ENCODE results near the gene ILKAP. TPM values are rescaled to one million over a fixed set of nuclear protein-coding genes. Genes with fewer than 3 reads are reported as not detected.
A peak's percentile ranks its signal among the peaks of the same experiment; 100 is the strongest.

Gene ILKAP
- total RNA-seq, 2 experiments from 2014 or later, result 56.3 to 59.1 TPM

DNA sequence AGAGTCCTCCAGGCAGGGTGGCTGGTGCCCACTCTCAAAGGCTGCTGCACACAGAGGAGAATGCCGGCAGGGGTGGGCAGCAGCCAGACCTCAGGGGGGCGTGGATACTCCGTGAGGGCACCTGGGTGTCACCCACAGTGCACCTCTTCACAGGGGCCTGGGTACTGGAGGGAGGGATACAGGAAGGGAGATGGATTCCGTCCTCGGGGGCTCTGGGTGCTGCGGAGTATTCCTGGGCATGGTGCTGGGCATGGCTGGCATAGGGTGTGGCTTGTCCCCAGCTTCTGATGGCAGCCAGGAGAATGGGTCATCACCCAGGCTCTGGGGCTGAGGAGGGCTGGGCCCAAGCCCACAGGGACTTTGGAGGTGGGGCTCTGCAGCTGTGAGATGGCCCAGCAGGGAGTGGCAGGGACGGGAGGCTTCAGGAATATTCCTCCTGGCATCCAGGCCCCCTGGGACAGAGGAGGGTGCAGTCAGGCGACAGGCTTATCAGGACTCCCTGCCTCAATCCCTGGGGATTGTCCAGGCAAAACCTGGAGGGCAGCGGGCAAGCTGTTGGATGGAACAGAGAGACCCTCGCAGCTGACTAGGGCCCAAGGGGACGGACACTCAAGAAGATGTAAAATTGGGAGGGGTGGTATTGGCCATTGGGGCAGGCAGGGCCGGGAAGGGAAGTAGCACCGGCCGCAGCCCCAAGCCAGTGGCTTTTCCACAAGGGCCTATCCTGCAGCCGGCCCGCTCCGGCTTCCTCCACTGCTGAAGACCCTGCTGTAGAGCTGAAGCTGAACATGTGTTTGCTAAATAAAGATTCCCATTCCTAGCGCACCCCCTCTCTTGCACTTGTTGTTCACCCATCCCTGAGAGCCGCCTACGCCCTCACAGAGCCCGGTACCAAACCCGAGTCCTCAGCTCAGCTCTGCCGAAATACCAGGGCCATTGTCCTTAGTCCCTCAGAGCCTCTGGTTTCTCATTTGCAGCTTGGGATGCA is 70.7 kb downstream of the ILKAP start:
- H3K9me3 Mint-ChIP-seq, result no peaks in the 10 kb centered on the region
- DNase-seq (no peak), ATAC-seq (ENCODE audit: low read depth) (no peak)
- H3K4me3 Mint-ChIP-seq, result no peak overlapping the region
- H3K4me1 Mint-ChIP-seq, result no peaks in the 10 kb centered on the region
- POLR2A ChIA-PET, result interaction anchor here (0.6 kb wide), 1 partner anchor 70 kb away, joined by 4 read pairs; no protein-coding TSS in a partner anchor
- H3K36me3 Mint-ChIP-seq, result no peaks in the 10 kb centered on the region
- peaks cover 3% of the 10 kb centered on the region for H3K27me3 Mint-ChIP-seq
- no peak overlapping the region for H3K27ac Mint-ChIP-seq

DNA sequence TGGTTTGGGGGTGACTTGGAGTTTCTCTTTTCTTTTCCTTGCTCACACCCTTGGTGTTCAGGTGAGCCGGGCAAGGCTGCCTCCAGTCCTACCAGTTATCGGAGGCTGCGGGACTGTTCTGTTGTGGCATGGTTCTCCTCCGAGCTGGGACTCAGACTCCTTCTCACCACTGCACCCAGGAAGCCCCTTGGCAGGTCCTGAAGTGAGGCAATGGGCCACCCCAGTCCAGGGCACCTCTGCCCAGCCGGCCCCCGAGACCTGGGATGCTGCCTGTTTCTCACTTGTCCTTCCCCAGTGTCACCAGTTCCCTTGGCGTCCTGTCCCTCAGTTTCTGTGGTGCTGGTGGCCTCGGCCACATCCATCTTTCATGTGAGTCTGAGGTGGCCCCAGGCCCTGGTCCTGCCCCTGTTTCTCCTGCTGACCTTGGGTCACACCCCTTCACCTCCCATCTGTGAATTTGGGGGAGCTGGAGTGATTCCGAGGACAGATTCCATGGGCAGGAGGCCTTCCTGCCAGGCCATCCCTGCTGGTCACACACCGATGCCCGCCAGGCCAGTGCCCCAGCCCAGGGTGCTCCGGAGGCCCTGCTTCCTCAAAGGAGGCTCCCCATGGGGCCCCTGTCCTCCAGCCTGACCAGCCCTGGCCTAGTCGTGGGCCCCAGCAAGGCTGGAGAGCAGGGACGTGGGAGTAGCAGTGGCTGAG is 71.6 kb downstream of the ILKAP start:
- Mint-ChIP-seq H3K4me1 (no peaks in the 10 kb centered on the region), H3K27ac (no peak overlapping the region), H3K27me3 (peaks cover 3% of the 10 kb centered on the region), H3K9me3 (no peaks in the 10 kb centered on the region), H3K4me3 (no peak overlapping the region), H3K36me3 (no peaks in the 10 kb centered on the region)
- DNase-seq (no peak), ATAC-seq (ENCODE audit: low read depth) (no peak)
- POLR2A ChIA-PET, result no interaction called here

DNA sequence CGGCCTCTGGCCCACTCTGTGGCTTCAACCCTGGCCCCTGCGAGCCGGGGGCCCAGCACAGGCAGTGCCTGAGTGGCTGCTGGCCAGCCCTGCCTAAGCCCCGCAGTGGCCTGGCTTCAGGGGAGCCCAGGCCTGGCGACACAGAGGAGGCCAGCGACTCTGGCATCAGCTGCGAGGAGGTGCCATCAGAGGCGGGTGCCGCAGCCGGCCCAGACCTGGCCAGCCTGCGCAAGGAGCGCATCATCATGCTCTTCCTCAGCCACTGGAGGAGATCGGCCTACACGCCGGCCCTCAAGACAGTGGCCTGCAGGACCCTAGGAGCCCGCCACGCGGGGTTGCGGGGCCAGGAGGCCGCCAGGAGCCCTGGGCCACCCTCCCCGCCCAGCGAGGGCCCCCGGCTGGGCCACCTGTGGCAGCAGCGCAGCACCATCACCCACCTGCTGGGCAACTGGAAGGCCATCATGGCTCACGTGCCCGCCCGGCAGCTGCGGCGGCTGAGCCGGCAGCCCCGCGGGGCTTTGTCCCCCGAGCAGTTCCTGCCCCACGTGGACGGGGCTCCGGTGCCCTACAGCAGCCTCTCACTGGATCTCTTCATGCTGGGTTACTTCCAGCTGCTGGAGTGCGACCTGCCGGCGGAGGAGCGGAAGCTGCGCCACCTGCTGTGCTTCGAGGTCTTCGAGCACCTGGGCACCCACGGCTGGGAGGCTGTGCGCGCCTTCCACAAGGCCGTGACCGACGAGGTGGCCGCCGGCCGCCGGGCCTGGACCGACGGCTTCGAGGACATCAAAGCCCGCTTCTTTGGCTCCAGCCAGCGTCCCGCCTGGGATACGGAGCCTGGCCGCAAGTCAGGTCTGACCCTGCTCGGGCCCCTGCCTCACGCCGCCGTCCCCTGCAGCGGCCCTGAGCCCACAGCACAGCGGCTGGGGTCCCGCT is 72.5 kb downstream of the ILKAP start:
- peaks cover 3% of the 10 kb centered on the region for H3K27me3 Mint-ChIP-seq
- H3K9me3 Mint-ChIP-seq, result no peaks in the 10 kb centered on the region
- H3K4me3 Mint-ChIP-seq, result no peak overlapping the region
- no peaks in the 10 kb centered on the region for H3K36me3 Mint-ChIP-seq
- no peak for ATAC-seq (ENCODE audit: low read depth)
- POLR2A ChIA-PET, result no interaction called here
- no peaks in the 10 kb centered on the region for H3K4me1 Mint-ChIP-seq
- DNase-seq, result no peak
- H3K27ac Mint-ChIP-seq, result no peak overlapping the region

DNA sequence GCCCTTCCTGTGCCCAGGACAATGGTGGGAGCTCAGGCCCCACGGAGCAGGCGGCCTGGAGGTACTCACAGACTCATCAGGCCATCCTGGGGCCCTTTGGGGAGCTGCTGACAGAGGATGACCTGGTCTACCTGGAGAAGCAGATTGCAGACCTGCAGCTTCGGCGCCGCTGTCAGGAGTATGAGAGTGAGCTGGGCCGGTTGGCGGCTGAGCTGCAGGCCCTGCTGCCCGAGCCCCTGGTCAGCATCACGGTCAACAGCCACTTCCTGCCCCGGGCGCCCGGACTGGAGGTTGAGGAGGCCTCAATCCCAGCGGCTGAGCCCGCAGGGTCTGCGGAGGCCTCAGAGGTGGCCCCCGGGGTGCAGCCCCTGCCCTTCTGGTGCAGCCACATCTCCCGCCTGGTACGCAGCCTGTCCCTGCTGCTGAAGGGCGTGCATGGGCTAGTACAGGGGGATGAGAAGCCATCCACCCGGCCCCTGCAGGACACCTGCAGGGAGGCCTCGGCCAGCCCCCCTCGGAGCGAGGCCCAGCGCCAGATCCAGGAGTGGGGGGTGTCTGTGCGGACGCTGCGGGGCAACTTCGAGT is 73.3 kb downstream of the ILKAP start:
- no peaks in the 10 kb centered on the region for H3K9me3 Mint-ChIP-seq
- no peak overlapping the region for H3K4me3 Mint-ChIP-seq
- no peaks in the 10 kb centered on the region for H3K36me3 Mint-ChIP-seq
- DNase-seq (no peak), ATAC-seq (ENCODE audit: low read depth) (no peak)
- H3K27ac Mint-ChIP-seq, result no peak overlapping the region
- no peaks in the 10 kb centered on the region for H3K4me1 Mint-ChIP-seq
- H3K27me3 Mint-ChIP-seq, result peaks cover 3% of the 10 kb centered on the region
- POLR2A ChIA-PET, result no interaction called here

DNA sequence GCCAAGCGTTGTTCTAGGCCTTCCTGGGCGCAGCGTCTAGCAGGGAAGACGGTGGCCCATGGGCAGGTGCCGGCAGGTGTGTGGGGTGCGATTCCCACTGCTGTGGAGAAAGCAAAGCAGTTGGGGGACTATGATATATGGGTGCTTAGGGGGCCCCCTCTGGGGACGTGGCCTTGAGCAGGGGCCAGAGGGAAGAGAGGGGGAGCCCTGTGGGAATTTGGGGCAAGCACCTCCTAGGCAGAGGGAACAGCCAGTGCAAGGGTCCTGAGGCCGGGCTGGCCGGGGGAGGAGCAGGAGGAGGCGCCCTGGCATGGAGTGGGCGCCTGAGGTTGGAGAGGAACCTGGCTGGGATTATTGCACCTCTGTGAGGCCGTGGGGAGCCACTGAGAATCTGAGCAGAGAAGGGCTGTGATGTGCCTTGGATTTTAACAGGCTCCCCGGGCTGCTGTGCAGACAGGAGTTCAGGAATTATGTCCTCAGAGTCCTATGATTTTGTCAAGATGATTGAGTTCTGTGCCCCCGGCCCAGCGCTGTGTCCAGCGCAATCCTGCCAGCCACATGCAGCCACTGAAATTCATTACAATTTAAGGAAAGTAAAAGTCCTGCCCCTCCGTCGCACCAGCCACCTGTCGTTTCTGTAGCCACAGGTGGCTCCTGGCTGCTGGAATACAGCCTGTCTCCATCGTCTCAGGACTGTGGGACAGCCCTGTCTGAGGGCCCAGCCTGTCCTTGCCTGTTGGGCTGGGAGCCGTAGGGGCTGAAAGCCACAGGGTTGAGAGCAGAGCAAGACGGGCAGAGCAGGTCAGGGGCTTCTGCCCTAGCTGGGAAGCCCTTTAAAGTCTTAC is 74.1 kb downstream of the ILKAP start:
- Mint-ChIP-seq H3K36me3 (no peaks in the 10 kb centered on the region), H3K4me1 (peaks cover 2% of the 10 kb centered on the region), H3K27ac (no peak overlapping the region), H3K27me3 (peaks cover 3% of the 10 kb centered on the region), H3K4me3 (no peak overlapping the region), H3K9me3 (no peaks in the 10 kb centered on the region)
- no peak for ATAC-seq (ENCODE audit: low read depth)
- DNase-seq, result no peak
- POLR2A ChIA-PET, result no interaction called here

DNA sequence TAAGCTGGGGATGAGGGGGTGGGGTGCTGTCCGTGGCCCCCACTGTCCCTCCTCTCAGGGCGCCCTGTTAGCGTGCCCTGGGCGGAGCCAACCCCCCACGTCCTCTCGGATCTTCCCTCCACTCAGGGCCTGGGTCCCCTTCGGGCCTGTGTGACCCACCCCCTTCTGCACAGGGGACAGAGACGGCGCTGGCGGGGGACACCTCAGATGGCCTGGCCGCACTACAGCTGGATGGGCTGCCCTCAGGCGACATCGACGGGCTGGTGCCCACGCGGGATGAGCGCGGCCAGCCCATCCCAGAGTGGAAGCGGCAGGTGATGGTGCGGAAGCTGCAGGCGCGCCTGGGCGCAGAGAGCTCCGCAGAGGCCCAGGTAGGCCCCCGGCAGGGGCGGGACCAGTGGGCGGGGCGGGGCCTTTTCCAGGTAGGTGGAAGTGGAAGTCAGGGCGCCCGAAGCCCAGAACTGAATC is 74.9 kb downstream of the ILKAP start:
- H3K27me3 Mint-ChIP-seq, result peaks cover 3% of the 10 kb centered on the region
- no peaks in the 10 kb centered on the region for H3K36me3 Mint-ChIP-seq
- H3K4me1 Mint-ChIP-seq, result peaks cover 2% of the 10 kb centered on the region
- no peaks in the 10 kb centered on the region for H3K9me3 Mint-ChIP-seq
- ATAC-seq (ENCODE audit: low read depth) (no peak), DNase-seq (no peak)
- no peak overlapping the region for H3K27ac Mint-ChIP-seq
- POLR2A ChIA-PET, result no interaction called here
- H3K4me3 Mint-ChIP-seq, result no peak overlapping the region

DNA sequence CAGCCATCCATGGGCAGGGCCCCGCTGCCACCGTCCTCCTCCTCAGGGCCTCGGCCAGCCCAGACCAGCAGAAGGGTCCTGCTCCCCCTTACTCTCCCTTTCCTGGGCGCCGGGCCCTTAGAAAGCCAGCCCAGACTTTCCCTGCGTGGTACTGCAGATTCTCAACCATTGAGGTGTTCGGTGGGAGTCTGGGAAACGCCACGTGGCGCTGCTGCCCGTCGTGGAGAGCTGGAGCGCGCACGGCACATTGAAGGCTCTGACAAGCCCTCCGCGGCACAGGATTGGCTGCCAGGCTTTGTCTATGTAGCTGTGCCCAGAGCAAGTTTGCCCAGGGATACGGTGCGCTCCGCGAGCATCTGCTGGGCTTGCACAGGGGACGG is 75.4 kb downstream of the ILKAP start:
- no peak for ATAC-seq (ENCODE audit: low read depth)
- H3K9me3 Mint-ChIP-seq, result no peaks in the 10 kb centered on the region

DNA sequence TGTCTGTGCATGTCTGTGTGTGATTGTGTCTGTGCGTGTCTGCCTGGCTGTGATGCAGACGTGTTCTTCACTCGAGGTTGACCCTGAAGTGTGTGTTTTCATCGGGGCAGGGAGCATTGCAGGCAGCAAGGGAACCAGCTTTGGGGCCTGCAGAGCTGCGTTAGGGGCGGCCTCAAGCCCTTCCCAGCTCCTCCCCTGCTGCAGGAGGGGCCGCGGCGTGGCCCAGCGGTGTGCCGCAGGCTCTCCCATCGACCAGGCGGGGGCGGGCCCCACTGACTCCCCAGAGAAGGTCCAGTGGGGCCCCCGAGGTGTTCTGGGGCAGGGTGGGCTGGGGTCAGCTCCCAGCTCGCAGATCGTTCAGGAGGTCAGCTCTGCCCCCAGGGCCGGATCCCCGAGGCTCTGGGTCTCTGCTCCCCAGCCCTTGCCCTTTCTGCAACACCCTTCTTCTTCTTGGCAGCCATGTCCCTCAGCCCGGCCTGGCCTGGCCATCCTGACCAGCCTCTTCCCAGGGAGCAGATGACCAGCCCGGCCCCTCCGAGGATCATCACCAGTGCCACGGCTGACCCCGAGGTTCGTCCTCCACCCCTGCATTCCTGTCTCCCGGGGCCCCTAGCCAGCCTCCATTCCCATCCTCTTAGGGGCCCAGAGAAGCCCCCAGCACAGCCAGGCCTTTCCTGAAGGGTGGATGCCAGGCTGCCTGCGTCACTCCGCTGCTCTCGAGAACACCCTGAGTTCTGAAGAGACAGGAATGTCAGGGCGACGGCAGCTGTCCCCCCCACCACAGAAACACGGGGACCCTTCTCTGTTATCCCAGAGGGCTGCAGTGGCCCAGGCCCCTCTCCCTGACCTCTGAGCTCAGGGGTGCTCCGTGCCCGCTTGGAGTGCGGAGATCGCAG is 76.1 kb downstream of the ILKAP start:
- POLR2A ChIA-PET, result interaction anchor here (0.6 kb wide), 1 partner anchor 52 kb away, joined by 4 read pairs; no protein-coding TSS in a partner anchor
- no peak overlapping the region for H3K4me3 Mint-ChIP-seq
- peaks cover 2% of the 10 kb centered on the region for H3K4me1 Mint-ChIP-seq
- ATAC-seq (ENCODE audit: low read depth) (peak; percentile 77), DNase-seq (peak; percentile 51)
- no peaks in the 10 kb centered on the region for H3K9me3 Mint-ChIP-seq
- H3K36me3 Mint-ChIP-seq, result no peaks in the 10 kb centered on the region
- H3K27me3 Mint-ChIP-seq, result peaks cover 3% of the 10 kb centered on the region
- H3K27ac Mint-ChIP-seq, result no peak overlapping the region

More for the DNA sequence above, 75.4 kb downstream of the ILKAP start:
- Mint-ChIP-seq H3K4me1 (peaks cover 2% of the 10 kb centered on the region), H3K27ac (no peak overlapping the region), H3K27me3 (peaks cover 3% of the 10 kb centered on the region), H3K36me3 (no peaks in the 10 kb centered on the region), H3K4me3 (no peak overlapping the region)
- POLR2A ChIA-PET, result no interaction called here
- no peak for DNase-seq

DNA sequence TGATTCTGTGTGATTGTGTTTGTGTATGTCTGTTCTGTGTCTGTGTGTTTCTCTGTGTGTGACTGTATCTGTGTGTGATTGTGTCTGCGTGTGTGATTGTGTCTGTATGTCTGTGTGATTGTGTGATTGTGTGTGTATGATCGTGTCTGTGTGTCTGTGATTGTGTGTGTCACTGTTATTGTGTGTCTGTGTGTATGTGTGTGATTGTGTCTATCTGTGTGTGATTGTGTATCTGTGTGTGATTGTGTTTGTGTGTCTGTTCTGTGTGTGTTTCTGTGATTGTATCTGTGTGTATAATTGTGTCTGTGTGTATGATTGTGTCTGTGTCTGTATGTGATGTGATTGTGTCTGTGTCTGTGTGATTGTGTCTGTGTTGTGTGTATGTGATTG is 76.7 kb downstream of the ILKAP start:
- Mint-ChIP-seq H3K36me3 (no peaks in the 10 kb centered on the region), H3K27ac (no peak overlapping the region), H3K9me3 (no peaks in the 10 kb centered on the region), H3K4me1 (peaks cover 2% of the 10 kb centered on the region), H3K4me3 (no peak overlapping the region), H3K27me3 (peaks cover 3% of the 10 kb centered on the region)
- ATAC-seq (ENCODE audit: low read depth), result no peak
- no peak for DNase-seq
- POLR2A ChIA-PET, result interaction anchor here (0.6 kb wide), 1 partner anchor 51 kb away, joined by 4 read pairs; no protein-coding TSS in a partner anchor

DNA sequence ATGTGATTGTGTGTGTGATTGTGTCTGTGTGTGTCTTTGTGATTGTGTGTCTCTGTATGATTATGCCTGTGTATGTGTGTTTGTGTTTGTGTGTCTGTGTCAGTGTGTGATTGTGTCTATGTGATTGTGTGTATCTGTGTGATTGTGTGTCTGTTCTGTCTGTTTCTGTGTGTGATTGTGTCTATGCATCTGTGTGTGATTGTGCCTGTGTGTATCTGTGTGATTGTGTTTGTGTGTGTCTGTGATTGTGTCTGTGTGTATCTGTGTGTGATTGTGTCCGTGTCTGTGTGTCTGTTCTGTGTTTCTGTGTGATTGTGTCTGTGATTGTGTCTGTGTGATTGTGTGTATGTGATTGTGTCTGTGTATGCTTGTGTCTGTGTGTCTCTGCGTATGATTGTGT is 77.2 kb downstream of the ILKAP start:
- no peak for DNase-seq
- POLR2A ChIA-PET, result no interaction called here
- no peaks in the 10 kb centered on the region for H3K9me3 Mint-ChIP-seq
- H3K4me3 Mint-ChIP-seq, result no peak overlapping the region
- no peaks in the 10 kb centered on the region for H3K36me3 Mint-ChIP-seq
- H3K27ac Mint-ChIP-seq, result no peak overlapping the region
- ATAC-seq (ENCODE audit: low read depth), result no peak
- peaks cover 2% of the 10 kb centered on the region for H3K4me1 Mint-ChIP-seq
- H3K27me3 Mint-ChIP-seq, result peaks cover 3% of the 10 kb centered on the region

DNA sequence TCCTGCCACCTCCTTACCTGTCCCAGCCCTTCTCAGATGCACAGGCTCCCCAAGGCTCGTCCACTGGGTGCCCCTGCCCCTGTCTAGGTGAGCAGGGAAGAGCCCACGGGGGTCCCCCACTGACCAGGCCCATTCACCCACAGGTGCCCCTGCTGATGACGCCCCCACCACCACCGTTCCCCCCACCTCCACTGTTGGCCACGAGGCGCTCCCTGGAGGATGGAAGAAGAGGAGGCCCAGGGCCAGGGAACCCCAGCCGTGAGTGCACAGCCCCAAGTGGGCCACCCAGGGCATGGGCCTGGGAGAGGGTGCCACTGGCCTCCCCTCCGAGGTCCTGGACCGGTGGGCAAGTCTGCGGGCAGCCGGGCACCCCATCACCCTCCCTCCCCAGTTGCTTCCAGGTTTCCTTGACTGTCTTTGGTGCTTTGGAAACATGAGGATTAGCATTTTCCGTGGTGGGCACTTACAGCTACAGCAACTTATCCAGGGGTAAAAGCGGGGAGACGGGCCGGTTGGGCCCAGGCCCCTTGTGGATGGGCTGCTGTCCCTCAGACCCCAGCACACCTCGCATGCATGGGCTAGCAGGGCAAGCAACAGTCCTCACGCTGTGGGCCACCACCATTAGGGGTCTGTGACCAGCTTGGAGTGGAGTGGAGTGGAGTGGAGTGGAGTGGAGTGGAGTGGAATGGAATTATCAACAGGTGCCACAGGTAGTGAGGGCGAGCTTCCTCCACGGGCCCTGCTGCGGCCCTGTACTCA is 78.2 kb downstream of the ILKAP start:
- DNase-seq, result no peak
- H3K36me3 Mint-ChIP-seq, result no peaks in the 10 kb centered on the region
- H3K27me3 Mint-ChIP-seq, result peaks cover 3% of the 10 kb centered on the region
- H3K4me3 Mint-ChIP-seq, result no peak overlapping the region
- H3K9me3 Mint-ChIP-seq, result no peaks in the 10 kb centered on the region
- no peak for ATAC-seq (ENCODE audit: low read depth)
- POLR2A ChIA-PET, result no interaction called here
- peaks cover 2% of the 10 kb centered on the region for H3K4me1 Mint-ChIP-seq
- no peak overlapping the region for H3K27ac Mint-ChIP-seq
